Activated T-cell treated with anti-CD3 and anti-CD28 coated beads, Interleukin-2, amount 50 U/mL, for 24 hours (primary cell): Measurements from ENCODE around the gene SLC23A1.
"Not testable (repeated sequence)": the region's sequence is repeated elsewhere in the genome, so short reads cannot be mapped to it uniquely, and the experiment has no call there.

Experiments
- DNase-seq: peaks from one replicate; pipeline ENCODE4 v3.0.0-alpha.2; 2020
- H3K27ac Mint-ChIP-seq: 2 replicates; pipeline ENCODE4 v1.8.0; 2020; ENCODE audit warnings: mild to moderate bottlenecking, mixed read lengths
- H3K27me3 Mint-ChIP-seq: 2 replicates; pipeline ENCODE4 v1.8.0; 2020; ENCODE audit warnings: mixed read lengths
- H3K36me3 Mint-ChIP-seq: 2 replicates; pipeline ENCODE4 v1.8.0; 2020; ENCODE audit warnings: low read depth, mixed read lengths
- H3K4me1 Mint-ChIP-seq: 2 replicates; pipeline ENCODE4 v1.8.0; 2020; ENCODE audit warnings: low read depth, mixed read lengths
- H3K4me3 Mint-ChIP-seq: 2 replicates; pipeline ENCODE4 v1.8.0; 2020; ENCODE audit warnings: mild to moderate bottlenecking, moderate library complexity, mixed read lengths
- H3K9me3 Mint-ChIP-seq: 2 replicates; pipeline ENCODE4 v1.8.0; 2020; ENCODE audit warnings: mixed read lengths

The SLC23A1 gene

DNA sequence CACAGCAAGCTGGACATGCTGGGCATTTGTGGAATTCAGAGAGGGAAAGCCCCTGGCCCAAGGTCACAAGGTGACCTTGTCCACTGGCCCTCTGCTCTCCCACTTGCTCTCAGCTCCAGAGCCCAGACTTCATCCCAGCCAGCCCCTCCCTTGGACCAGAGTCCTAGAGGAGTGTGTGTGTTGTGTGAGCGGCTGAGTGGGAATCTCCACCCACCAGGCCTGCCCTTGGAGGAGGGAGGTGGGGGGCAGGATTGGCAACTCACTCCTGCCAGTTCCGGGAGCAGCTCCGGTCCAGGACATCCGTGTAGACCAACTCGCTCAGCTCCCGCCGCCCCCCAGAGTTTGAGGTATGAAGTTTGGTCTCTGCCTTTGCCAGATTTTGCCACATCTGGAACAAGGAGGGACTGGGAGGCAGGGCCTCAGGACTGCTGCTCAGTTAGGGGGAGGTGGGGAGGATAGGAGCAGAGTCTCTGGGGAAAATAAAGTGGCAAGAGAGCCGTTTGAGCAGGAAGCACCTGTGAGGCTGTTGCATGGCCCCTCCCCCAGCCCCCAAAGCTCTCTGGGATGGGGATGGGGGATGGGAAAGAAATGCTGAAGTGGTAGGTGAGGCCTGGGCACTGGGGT lies 5.2 kb upstream of the SLC23A1 start:
- Mint-ChIP-seq H3K9me3 (no peaks in the 10 kb centered on the region), H3K27me3 (no peaks in the 10 kb centered on the region), H3K27ac (peak overlapping the region; percentile 57), H3K4me1 (peaks cover 63% of the 10 kb centered on the region), H3K36me3 (peaks cover 15% of the 10 kb centered on the region), H3K4me3 (peak overlapping the region; percentile 23)
- no peak for DNase-seq

DNA sequence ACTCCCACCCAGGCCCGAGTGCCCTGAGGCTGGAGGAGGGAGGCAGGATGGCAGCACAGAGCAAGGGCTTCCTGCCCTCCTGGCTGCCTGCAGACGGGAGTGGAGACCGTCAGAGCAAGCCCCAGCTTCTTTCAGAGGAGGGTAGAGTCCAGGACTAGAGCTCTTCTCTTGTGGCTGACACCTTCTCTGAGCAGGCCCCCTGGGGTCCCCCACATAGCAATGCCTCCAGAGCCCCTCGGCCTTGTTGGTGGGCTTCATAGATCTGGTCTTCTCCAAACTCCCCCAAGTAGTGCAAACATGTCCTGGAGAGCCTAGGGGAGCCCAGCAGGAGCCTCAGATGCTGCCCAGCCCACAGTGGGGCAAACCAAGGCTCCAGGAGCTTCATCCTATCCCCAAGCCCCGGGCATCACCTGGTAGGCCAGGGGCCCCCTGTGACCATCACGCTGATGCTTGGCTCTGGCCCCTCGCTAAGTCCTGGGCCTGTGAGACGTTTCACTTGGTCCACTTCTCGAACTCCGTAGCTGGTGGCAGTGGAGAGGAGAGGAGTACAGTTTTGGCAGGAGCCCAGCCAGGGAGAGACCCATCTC lies 4.6 kb upstream of the SLC23A1 start:
- Mint-ChIP-seq H3K4me3 (peak overlapping the region; percentile 23), H3K36me3 (peaks cover 10% of the 10 kb centered on the region), H3K4me1 (peaks cover 58% of the 10 kb centered on the region), H3K27ac (peak overlapping the region; percentile 57), H3K27me3 (no peaks in the 10 kb centered on the region), H3K9me3 (no peaks in the 10 kb centered on the region)
- no peak for DNase-seq

DNA sequence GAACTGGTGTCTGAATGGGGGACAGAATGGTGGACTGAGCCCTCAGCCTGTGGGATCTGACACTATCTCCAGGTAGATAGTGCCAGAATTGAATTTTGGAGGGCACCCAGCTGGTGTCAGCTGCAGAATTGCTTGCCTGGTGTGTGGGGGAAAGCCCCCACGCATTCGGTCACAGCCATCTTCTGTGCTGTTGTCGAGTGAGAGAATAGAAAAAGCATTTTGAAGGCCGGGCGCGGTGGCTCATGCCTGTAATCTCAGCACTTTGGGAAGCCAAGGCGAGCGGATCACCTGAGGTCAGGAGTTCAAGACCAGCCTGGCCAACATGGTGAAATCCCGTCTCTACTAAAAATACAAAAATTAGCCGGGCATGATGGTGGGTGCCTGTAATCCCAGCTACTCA lies 3.9 kb upstream of the SLC23A1 start:
- H3K9me3 Mint-ChIP-seq, H3K27me3 Mint-ChIP-seq, DNase-seq, H3K36me3 Mint-ChIP-seq, H3K4me3 Mint-ChIP-seq: not testable (repeated sequence)
- Mint-ChIP-seq H3K27ac (peak overlapping the region; percentile 6), H3K4me1 (peaks cover 56% of the 10 kb centered on the region)

DNA sequence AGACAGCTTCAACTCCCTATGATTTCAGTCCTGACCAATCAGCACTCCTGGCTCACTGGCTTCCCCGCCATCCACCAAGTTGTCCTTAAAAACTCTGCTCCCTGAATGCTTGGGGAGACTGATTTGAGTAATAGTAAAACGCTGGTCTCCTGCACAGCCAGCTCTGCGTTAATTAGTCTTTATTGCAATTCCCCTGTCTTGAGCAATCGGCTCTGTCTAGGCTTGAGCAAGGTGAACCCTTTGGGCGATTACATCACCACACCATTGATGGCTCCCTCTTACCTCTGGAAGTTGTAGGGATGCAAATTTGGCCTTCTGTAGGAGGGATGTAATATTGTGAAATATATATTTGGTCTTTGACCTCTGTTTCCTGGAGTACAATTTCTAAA lies 2.9 kb upstream of the SLC23A1 start:
- Mint-ChIP-seq H3K27me3 (no peaks in the 10 kb centered on the region), H3K27ac (peak overlapping the region; percentile 77), H3K36me3 (peaks cover 2% of the 10 kb centered on the region), H3K9me3 (no peaks in the 10 kb centered on the region), H3K4me1 (peaks cover 48% of the 10 kb centered on the region), H3K4me3 (no peak overlapping the region)
- no peak for DNase-seq

DNA sequence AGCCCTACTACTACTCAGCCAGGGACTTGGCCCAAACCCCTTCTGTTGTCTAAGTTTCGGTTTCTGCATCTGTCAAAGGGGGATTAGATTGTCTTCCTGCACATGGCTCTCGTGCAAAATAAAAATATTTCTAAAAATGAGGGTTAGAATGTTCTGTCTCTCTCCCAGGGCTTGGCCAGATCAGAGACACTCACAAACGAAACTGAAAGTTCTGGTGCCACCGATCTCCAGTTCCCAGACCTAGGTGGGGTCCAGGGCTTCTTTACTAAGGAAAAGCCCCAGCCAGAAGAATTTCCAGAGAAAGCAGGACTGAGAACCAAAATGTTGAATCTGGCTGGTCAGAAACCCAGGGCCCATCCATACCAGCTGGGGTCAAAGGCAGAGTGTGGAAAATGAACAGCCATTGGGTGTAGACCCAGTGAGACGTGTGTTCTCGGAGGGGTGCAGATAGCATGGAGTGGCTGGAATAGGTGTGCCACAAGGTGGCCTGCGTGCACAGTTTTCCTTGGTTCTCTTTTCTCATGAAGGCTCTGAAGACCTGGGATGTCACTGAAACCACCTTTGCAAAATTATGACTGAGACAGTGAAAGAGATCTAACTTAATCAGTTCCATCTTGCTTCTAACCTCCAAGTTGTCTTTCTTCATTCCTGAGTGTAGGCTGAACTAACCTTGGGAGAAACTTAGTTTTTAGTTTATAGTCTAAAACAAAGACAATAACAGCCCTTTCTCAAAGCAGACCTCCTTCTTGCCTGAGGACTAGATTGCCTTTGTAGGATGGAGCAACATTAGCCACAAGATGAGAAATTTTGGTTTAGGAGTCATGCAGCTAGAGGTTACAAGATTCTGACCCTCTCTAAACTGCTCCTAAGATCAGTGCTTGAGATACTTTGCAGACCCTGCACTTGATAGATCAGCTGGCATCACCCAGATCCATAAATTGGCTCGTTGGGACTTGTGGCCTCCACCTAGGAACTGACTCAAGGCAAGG lies 2.3 kb upstream of the SLC23A1 start:
- H3K4me1 Mint-ChIP-seq = peaks cover 41% of the 10 kb centered on the region
- DNase-seq = no peak
- peak overlapping the region; percentile 49 for H3K4me3 Mint-ChIP-seq

DNA sequence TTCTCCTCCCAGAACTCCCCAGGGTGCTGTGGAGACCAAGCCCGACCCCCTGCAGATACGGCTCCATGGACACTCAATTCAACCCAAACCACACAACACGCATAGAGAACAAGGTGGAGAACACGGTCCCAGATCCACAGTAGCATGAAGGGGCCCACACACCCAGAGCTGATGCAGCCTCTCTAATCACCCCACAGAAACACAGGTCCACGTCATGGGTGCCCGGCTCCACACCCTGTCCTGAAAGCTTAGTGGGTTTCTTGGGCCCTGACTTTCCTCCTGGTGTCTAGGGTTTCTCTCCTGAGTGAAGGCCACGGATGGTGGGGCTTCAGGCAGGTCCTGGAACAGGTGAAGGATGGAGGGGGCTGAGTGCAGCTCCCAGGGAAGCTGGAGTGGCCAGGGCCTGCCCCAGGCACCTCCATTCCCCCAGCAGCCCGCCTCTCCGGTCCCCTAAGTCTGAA lies 1.5 kb upstream of the SLC23A1 start:
- H3K36me3 Mint-ChIP-seq = peaks cover 2% of the 10 kb centered on the region
- DNase-seq = no peak
- no peaks in the 10 kb centered on the region for H3K9me3 Mint-ChIP-seq
- no peak overlapping the region for H3K4me3 Mint-ChIP-seq
- H3K4me1 Mint-ChIP-seq = peaks cover 33% of the 10 kb centered on the region
- no peaks in the 10 kb centered on the region for H3K27me3 Mint-ChIP-seq
- peak overlapping the region; percentile 77 for H3K27ac Mint-ChIP-seq

More for the DNA sequence above, 2.3 kb upstream of the SLC23A1 start:
- H3K27me3 Mint-ChIP-seq = no peaks in the 10 kb centered on the region
- H3K27ac Mint-ChIP-seq = peak overlapping the region; percentile 77
- peaks cover 2% of the 10 kb centered on the region for H3K36me3 Mint-ChIP-seq
- no peaks in the 10 kb centered on the region for H3K9me3 Mint-ChIP-seq

DNA sequence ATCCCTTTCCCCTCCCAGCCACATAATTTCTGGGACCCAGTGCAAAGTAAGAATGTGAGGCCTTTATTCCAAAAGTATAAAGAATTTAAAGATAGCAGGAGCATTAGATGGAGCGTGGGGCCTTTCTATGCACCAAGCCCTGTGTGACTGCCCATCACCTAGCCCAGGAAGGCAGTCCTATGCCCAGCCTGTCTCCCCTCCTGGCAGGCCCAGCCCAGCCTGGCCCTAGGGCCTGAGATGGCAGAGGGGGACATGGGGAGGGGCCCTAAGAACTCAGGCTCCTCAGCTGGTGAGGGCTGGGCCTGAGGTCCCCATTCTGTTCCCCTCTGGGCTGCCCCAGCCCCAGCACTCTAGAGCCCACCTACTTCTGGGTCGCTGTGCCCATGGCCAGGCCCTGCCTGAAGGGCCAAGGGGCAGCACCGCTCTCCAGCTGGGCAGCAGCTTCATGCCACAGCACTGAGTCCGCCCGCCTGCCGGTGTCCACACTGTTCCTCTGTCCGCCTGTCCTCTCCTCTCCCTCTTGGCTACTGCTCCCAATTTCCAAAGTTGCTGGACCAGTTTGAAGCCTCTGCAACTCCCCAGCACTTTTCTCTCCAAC lies 995 bp upstream of the SLC23A1 start:
- H3K4me1 Mint-ChIP-seq = peaks cover 28% of the 10 kb centered on the region
- H3K9me3 Mint-ChIP-seq = no peaks in the 10 kb centered on the region
- H3K4me3 Mint-ChIP-seq = no peak overlapping the region
- DNase-seq = no peak
- no peaks in the 10 kb centered on the region for H3K36me3 Mint-ChIP-seq
- no peaks in the 10 kb centered on the region for H3K27me3 Mint-ChIP-seq
- peak overlapping the region; percentile 77 for H3K27ac Mint-ChIP-seq

DNA sequence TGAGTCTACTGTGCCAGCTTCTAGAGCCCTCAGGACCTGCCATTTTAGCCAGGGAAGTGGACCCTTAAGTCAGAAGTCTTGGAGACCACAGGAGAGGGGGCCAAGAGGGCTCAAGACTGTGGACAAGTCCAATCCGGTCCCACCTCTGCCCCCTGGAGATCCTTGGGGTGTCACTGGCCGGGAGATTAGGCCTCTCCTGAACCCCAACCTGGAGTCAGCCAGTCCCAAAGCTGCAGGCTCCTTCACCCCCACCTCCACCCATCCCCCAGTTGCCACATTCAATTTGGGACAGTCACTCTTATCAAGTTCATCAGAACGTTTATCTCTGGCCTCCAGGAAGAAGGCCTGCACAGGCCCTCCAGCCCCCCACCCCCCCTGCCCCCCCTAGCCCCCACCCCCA lies 290 bp downstream of the SLC23A1 start:
- H3K9me3 Mint-ChIP-seq = no peaks in the 10 kb centered on the region
- H3K27ac Mint-ChIP-seq = no peak overlapping the region
- DNase-seq = no peak
- no peak overlapping the region for H3K4me3 Mint-ChIP-seq
- H3K27me3 Mint-ChIP-seq = no peaks in the 10 kb centered on the region
- peaks cover 26% of the 10 kb centered on the region for H3K4me1 Mint-ChIP-seq
- no peaks in the 10 kb centered on the region for H3K36me3 Mint-ChIP-seq

DNA sequence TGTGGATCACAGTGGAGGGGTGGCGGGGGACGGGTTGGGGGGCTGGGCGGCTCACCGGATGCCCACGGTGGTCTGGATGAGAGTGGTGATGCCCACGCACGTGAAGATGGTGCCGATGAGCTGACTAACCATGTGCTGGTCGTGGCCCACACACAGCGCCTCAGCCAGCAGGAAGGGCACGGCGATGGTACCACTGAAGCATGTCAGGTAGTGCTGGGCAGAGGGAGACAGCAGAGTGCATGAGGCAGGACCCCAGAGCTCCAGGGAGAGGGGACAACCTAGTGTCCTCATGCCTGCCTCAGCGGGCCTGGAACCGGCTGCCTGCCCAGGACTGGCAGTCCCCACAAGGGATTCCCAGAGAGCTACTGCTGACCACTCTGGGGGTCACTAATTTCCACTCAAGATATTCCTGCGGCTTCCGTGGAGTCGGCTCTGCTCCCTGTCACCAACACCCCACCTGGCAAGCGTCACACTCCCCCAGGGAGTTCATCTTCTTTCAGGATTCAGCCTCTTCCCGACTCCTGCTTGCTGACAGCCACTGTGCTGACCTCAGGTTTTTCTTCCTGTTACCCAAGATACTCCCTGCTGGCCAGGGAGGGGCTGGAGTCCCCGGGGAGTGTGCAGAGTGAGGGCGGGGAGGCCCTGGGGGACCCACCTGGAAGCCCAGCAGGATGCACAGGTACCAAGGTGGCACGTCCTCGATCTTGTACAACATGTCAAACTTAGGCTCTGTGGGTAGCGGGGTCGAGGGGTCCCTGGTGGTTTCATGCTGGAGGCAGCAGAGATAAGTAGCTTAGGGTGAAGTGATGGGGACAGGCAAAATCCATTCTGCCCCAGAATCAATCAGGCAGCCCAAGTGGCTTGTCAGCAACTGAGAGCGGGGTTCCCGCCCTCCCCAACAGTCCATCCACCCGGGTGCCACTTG lies 998 bp downstream of the SLC23A1 start:
- H3K27me3 Mint-ChIP-seq = no peaks in the 10 kb centered on the region
- H3K4me1 Mint-ChIP-seq = peaks cover 26% of the 10 kb centered on the region
- H3K27ac Mint-ChIP-seq = no peak overlapping the region
- H3K9me3 Mint-ChIP-seq = no peaks in the 10 kb centered on the region
- no peak overlapping the region for H3K4me3 Mint-ChIP-seq
- no peak for DNase-seq
- no peaks in the 10 kb centered on the region for H3K36me3 Mint-ChIP-seq

DNA sequence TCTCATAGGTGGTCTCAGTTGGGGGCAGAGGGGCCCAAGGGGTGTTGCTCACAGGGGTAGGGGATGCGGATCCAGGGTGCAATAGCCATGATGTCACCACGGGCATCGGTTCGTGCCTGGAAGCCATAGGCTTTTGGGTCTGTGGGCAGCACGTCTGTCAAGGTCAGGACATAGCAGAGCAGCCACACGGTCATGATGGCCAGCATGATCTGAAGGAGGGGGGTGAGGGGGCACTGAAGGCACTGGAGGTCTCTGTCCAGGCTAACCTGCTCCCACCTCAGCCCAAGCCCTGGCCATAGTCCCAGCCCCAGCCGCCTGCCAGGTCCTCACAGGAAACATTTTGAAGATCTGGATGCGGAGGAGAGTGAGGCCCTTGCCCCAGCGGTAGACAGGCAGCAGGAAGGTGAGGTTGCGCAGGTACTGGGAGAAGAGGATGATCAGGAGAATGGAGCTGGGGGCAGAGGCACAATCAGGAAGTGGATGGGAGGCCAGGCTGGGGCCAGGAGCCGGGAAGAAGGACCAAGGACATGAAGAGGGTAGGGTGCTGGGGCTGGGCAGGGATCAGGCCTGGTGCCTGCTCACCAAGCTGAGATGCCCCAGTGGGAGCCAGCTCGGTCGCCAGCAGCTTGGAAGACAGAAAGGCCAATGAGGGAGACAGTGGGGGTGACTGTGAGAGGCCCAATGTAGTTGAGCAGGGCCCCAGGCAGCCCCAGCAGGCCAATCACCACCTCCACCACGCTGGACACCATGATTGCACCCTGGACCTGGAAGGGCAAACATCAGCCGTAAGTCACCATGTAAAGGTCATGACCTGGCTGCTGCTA lies 3.3 kb downstream of the SLC23A1 start:
- H3K27ac Mint-ChIP-seq = no peak overlapping the region
- H3K36me3 Mint-ChIP-seq = peaks cover 2% of the 10 kb centered on the region
- H3K27me3 Mint-ChIP-seq = no peaks in the 10 kb centered on the region
- no peaks in the 10 kb centered on the region for H3K9me3 Mint-ChIP-seq
- H3K4me1 Mint-ChIP-seq = peaks cover 7% of the 10 kb centered on the region
- DNase-seq = no peak
- H3K4me3 Mint-ChIP-seq = no peak overlapping the region

DNA sequence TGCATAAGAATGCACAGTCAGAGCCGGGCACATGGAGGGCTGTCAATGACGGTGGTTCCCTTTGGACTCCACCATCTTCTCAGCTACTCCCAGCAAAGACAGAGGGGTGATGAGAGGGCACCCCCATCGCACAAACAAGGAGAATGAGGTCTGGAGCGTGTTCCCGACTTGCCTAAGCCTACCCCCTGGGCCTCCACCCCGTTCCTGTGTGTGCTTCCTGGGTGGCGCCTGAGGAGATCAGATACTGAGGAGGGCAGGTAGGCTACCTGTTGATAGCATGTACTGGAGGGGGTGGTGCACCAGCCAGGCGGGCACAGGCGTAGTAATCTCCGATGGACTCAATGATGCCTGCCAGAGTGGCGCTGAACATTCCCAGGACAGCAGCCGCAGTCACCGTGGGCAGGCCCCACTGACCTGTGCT lies 4.1 kb downstream of the SLC23A1 start:
- Mint-ChIP-seq H3K4me1 (no peaks in the 10 kb centered on the region), H3K27ac (no peak overlapping the region), H3K9me3 (no peaks in the 10 kb centered on the region), H3K4me3 (no peak overlapping the region), H3K36me3 (peaks cover 3% of the 10 kb centered on the region), H3K27me3 (no peaks in the 10 kb centered on the region)
- no peak for DNase-seq

DNA sequence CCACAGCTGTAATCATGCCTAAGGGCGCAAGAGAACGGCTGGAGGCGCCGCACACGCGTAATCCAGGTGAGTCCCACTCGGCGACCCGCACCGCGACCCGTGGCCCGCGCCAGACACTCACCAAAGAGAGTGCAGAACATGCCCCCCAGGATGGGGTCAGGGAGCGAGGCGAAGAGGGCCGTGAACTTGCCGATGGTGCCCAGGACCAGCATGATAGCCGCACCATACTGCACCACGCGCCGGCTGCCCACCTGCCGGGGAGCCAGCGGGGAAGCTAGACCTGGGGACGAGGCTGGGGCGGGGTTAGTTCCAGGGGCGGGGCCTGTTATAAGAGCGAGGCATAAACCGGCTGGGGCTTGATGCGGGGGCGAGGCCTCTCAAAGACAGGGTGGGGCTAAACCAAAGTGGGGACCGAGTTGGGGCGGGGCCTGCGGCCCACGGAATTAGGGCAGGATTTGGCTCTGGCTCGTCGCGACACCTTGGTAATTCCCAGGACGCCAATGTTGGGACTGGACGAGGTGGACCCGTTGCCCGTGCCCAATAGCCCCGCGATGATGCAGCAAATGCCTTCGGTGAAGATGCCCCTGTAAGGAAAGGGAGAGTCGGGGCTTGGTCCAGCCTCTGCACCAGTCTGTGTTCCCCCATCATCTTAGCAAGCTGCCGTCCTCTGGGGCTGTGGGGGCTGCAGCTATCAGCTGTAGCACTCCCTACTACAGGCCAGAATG lies 4.8 kb downstream of the SLC23A1 start:
- Mint-ChIP-seq H3K27me3 (no peaks in the 10 kb centered on the region), H3K4me3 (no peak overlapping the region), H3K27ac (no peak overlapping the region), H3K9me3 (no peaks in the 10 kb centered on the region), H3K36me3 (peaks cover 8% of the 10 kb centered on the region), H3K4me1 (no peaks in the 10 kb centered on the region)
- DNase-seq = peak; percentile 22
